D721Med (cell line): ENCODE results near the gene NUTF2.

Experiments
- DNase-seq: peaks from one replicate; pipeline ENCODE4 v3.0.0; 2011; ENCODE audit warnings: low spot score; ENCODE audit not compliant: insufficient read length
- FAIRE-seq: peaks from 2 replicates; lab custom pipeline; 2011; peaks lifted over from hg19 to GRCh38; lab: Jason Lieb, UNC
- TF ChIP-seq, protein P1 (sequence below): IDR thresholded peaks from 2 replicates; pipeline ENCODE4 v1.5.1; 2012; ENCODE audit warnings: mild to moderate bottlenecking, control low read depth; ENCODE audit not compliant: insufficient read depth; ENCODE audit errors: missing control alignments

NUTF2 gene

DNA sequence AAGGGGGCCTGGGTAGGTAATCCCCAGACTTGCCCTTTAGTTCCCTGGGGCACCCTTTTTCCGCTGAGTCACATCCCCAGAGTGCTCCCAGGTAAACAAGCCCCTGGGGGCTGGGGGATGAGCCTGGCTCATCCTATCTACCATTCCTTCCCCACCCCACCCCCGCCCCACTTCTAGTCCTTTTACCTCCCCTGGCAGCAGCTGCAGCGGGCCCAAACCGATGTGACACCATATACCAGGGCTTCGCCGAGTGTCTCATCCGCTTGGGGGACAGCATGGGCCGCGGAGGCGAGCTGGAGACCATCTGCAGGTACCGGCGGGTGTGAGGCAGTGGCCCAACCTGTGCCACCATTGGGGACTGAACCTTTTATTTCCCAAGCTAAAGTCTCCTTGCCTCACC, 38.8 kb downstream of the NUTF2 start:
- DNase-seq (no peak), FAIRE-seq (no peak)

DNA sequence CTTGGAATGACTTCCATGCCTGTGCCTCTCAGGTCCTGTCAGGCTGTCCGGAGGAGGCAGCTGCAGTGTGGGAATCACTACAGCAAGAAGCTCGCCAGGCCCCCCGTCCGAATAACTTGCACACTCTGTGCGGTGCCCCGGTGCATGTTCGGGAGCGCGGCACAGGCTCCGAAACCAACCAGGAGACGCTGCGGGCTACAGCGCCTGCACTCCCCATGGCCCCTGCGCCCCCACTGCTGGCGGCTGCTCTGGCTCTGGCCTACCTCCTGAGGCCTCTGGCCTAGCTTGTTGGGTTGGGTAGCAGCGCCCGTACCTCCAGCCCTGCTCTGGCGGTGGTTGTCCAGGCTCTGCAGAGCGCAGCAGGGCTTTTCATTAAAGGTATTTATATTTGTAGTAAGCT, 39.2 kb downstream of the NUTF2 start:
- FAIRE-seq: no peak
- TF ChIP-seq, protein P1, sequence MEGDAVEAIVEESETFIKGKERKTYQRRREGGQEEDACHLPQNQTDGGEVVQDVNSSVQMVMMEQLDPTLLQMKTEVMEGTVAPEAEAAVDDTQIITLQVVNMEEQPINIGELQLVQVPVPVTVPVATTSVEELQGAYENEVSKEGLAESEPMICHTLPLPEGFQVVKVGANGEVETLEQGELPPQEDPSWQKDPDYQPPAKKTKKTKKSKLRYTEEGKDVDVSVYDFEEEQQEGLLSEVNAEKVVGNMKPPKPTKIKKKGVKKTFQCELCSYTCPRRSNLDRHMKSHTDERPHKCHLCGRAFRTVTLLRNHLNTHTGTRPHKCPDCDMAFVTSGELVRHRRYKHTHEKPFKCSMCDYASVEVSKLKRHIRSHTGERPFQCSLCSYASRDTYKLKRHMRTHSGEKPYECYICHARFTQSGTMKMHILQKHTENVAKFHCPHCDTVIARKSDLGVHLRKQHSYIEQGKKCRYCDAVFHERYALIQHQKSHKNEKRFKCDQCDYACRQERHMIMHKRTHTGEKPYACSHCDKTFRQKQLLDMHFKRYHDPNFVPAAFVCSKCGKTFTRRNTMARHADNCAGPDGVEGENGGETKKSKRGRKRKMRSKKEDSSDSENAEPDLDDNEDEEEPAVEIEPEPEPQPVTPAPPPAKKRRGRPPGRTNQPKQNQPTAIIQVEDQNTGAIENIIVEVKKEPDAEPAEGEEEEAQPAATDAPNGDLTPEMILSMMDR: no peak
- no peak for DNase-seq

More for the DNA sequence above, 38.8 kb downstream of the NUTF2 start:
- TF ChIP-seq, protein P1: no peak

DNA sequence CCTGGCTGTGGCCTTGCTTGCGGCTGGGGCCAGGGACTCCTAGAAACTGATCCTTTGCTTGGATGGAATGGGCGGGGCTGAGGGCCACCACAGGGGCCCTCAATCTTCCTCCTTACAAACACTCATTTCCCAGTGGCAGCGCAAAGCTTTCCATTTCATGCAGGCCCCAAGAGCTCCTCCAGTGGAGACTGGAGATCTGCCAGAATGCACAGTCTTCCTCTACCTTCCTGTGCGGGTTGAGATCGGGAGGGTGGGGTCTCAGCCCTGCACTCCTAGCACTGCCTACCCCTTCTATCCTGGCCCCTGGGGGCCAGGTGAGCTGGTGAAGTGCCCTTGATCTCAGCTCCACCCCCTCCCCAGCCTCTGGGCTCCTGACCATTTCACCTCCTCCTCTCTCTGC, 39.7 kb downstream of the NUTF2 start:
- no peak for DNase-seq
- FAIRE-seq: no peak
- TF ChIP-seq, protein P1: no peak

DNA sequence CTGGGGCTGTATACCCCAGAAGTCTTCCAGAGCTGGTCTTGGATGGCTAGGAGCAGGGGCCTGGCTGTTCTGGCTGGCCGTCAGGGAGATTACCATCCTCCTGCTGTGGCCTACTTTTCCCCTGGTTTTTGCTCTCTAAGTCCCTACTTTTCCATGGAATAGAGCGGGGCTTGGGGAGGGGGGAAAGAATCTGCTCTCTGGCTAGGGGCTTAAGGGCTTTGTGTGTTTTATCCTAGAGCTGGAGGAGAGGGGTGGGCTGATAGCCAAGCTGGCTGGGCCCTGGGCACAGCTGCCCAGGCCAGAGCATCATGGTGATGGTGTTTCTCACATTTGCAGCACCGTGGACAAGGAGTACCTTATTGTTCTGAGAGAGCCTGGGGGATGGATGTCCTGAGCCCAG, 41.6 kb downstream of the NUTF2 start:
- DNase-seq (no peak), FAIRE-seq (no peak)
- TF ChIP-seq, protein P1: no peak

DNA sequence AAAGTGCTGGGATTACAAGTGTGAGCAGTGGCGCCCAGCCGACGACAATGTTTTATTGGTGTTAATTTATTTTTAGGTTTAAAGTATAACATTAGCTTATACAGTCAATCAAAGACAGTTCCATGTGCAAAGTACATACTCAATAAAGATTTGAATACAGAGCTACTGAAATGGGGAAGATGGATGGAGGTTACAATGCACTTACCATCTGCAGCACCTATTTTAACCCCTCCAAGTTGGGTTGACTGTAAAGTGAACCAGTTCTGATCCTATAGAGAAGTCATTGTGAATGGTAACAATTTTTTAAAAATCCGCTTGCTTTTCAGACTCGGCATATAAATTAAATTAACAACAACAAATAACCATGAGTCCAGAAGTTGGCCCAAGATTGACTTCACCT, 45.6 kb downstream of the NUTF2 start:
- TF ChIP-seq, protein P1: no peak
- FAIRE-seq: no peak
- DNase-seq: no peak

DNA sequence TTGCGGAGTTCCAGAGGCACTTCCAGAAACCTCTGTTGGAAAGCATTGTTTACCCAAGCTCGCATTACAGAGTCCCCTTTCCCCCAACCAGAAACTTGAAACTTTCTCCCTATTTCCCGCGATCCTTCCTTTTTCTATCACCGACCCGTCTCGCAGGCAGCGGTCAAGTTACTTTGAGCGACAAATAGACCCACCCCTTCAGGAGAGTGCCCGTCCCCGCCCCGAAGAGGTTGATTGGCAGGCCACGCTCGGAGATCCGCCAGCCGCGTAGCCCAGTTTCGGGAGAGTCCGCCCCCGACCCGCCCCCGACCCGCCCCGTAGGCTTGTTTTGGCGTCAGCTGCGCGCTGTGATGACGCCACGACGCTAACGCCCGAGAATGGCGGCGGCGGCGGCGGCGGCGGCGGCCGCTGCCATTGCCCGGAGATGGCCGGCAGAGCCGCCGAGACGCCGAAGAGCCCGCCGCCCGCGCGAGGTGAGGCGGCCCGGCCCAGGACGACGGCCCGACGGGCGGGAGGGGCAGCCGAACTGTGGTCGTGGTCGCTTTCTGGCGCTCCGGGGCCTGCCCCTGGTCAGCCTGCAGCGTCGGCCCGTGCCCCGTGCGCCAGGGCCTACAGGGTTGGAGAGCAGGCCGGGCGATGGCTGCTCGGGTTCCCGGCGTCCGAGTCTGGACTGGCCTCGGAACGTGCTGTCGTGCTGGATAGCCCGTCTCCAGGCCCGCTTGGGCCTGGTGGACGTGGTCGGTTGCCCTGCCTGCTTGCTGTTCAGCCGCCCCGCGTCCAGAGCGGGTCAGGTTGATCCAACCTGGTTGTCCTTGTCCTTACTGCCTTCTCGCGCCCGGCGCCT, 46.4 kb downstream of the NUTF2 start, which contains the start of gene PSKH1:
Gene PSKH1 (plus strand): TSS at position 356 of the 844 bp plus-strand sequence. CDS start 15,496 bp downstream, outside the sequence.
- peak; percentile 89 for DNase-seq
- no peak for FAIRE-seq
- TF ChIP-seq, protein P1: no peak

DNA sequence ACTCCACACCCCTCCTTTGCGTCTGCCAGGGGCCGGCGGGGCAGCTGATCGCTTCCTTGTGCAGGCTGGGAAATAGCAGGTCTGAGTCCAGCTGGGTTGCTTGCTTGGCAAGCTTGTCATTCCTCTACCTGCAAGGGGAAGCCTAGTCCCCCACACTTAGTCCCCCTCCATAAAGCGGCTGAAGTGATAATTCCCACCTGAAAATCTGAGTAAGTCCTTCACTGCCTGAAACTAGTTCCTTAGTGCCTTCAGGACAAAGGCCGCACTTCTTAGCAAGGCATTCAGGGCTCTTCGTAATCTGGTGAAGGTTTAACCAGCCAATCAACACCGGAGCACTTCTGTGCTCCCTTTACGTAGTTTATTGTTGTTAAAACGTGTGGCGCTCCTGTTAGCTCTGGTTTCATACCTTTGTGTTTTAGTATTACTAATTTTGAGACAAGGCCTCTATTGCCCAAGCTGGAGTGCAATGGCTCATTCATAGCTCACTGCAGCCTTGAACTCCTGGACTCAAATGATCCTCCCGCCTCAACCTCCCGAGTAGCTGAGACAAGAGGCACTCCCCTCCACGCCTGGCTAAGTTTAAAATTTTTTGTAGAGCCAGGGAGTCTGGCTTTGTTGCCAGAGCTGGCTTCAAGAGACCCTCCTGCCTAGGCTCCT, 47.1 kb downstream of the NUTF2 start:
- TF ChIP-seq, protein P1: no peak

More for the DNA sequence above, 47.1 kb downstream of the NUTF2 start:
- FAIRE-seq: no peak
- DNase-seq: no peak
